Cardiac muscle cell (in vitro differentiated cells and primary cell): ENCODE measurements around the gene GPR39. TPM values are rescaled to one million over a fixed set of nuclear protein-coding genes. Genes with fewer than 3 reads are reported as not detected.

ENCODE experiments used
- DNase-seq, 2 donors: peaks; one replicate each; pipeline versions ENCODE4 v3.0.0 to v3.0.0-alpha.2; 2010 to 2017; ENCODE audit warnings: low read depth in 1 of 2, low spot score in 1 of 2
- H3K27ac ChIP-seq: fragments of 200-600 bp; sonication (generic); 2 replicates; pipeline ENCODE4 v1.5.1; 2016
- H3K27me3 ChIP-seq: fragments of 200-600 bp; sonication (generic); 2 replicates; pipeline ENCODE4 v1.6.0; 2016; ENCODE audit warnings: control low read depth
- H3K36me3 ChIP-seq: fragments of 200-600 bp; sonication (generic); 2 replicates; pipeline ENCODE4 v1.5.1; 2016; ENCODE audit warnings: control low read depth
- H3K4me1 ChIP-seq: fragments of 200-600 bp; sonication (generic); 2 replicates; pipeline ENCODE4 v1.8.1; 2017; ENCODE audit warnings: low read depth, mild to moderate bottlenecking, mixed run types
- H3K4me3 ChIP-seq: fragments of 200-600 bp; sonication (generic); 2 replicates; pipeline ENCODE4 v1.5.1; 2016; ENCODE audit warnings: mild to moderate bottlenecking
- H3K9me3 ChIP-seq: fragments of 200-600 bp; sonication (generic); 2 replicates; pipeline ENCODE4 v1.5.1; 2017; ENCODE audit warnings: low read depth, mild to moderate bottlenecking, control low read depth
- CTCF ChIP-seq: IDR thresholded peaks from 2 replicates; pipeline ENCODE4 v1.5.1; 2012; ENCODE audit warnings: low read depth, mild to moderate bottlenecking, low read length
- polyA plus RNA-seq: library from polyadenylated mRNA; unstranded; fragments of >200 nt; fragmentation: Nextera tagmentation; extraction: Ambion mirVana; gene quantifications from 2 replicates; pipeline ENCODE4 v1.2.1, GENCODE V29; 2016
- total RNA-seq: library from RNA; depleted of rRNA; stranded (reverse); fragments of >200 nt; gene quantifications from 2 replicates; pipeline ENCODE4 v1.2.3, GENCODE V29; 2016

The GPR39 gene
- total and polyA plus RNA-seq, 2 experiments from 2014 or later = 4.0 to 10.9 TPM

GRCh38 chr2:132667706-132668105 lies 251.1 kb downstream of the GPR39 start:
- Histone ChIP-seq H3K9me3 (no peaks in the 10 kb centered on the region), H3K27ac (no peak overlapping the region), H3K4me3 (no peak overlapping the region), H3K36me3 (no peaks in the 10 kb centered on the region), H3K27me3 (peaks cover 84% of the 10 kb centered on the region), H3K4me1 (no peaks in the 10 kb centered on the region)
- DNase-seq = no peak
- no peak for TF ChIP-seq CTCF

DNA sequence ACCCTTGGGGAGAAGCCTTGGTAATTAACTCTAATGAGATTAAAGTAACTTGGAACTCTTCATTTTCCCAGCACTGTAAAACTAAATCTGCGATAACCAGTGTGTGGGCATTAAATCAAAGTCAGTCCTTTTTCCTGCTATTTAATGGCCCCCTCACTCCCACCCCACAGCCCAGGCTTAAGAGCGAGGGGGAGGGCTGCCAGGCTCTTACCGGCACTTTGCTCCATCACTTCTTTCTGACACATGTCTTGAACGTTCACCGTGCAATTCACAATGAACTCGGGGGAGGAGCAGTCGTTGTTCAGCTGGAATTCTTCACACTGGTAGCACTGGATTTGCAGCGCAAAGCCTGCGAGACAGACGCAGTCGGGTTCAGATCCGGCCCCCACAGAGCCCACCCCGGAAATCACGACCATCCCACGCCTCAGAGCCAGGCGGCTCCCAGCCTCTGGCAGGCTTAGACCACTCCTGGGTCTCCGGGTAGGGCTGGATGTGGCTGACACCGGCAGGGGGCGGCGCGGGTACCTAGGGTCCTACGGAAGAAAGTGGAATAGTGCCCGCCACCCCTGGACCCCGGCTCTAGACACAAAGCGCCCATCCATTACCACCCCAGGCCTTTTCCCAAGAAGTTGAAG lies 251.7 kb downstream of the GPR39 start:
- Histone ChIP-seq H3K4me1 (no peaks in the 10 kb centered on the region), H3K4me3 (peak overlapping the region; percentile 46), H3K36me3 (no peaks in the 10 kb centered on the region), H3K9me3 (no peaks in the 10 kb centered on the region), H3K27ac (no peak overlapping the region), H3K27me3 (peaks cover 88% of the 10 kb centered on the region)
- DNase-seq = peak in 1 of 2 donors; percentile 62
- TF ChIP-seq CTCF = peak; percentile 35

DNA sequence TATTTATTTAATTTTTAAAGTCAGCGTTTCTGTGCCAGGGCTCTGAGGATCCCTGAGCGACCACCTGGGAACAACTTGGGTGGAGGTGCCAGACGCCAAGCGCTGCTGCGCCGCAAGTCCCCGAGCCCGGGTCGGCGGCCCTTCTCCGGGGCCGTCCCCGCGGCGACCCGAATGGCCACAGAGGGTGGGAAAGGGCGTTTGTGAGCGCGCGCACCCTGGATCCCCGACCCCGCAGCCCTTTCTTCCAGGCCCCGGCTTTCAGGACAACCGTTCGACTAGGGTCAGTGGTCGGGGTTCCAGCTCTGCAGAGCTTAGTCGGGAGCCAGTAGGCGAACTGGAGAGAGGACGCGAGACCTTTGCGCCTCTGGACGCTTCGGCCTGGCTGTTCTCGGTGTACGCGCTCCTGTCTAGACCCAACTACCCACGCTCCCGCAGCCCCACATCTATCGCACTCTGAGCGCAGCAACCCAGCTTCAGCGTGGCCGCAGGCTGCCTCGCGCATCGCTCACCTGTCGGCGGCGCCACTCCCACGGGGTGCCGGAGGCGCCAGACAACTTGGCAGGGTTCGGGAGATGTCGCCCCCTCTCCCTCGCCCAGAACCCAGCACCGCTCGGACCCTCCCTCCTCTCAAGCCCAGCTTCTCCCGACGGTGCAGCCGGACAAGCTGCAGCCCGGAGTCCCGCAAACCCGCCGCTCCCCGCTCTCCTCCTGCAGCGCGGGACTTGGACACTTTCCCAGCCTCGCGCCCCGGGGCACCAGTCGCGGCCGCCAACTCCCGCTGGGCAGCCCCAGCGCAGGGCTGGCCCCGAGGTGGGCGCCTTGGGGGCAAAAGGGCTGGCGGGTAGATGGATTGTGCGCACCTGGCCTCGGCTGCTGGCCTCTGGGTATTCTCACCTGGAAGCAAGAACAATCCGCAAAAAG lies 252.6 kb downstream of the GPR39 start:
- Histone ChIP-seq H3K27ac (no peak overlapping the region), H3K4me1 (no peaks in the 10 kb centered on the region), H3K27me3 (peaks cover 97% of the 10 kb centered on the region), H3K4me3 (peak overlapping the region; percentile 46), H3K9me3 (no peaks in the 10 kb centered on the region), H3K36me3 (no peaks in the 10 kb centered on the region)
- DNase-seq = peak in 1 of 2 donors; percentile 32
- peak; percentile 9 for TF ChIP-seq CTCF

DNA sequence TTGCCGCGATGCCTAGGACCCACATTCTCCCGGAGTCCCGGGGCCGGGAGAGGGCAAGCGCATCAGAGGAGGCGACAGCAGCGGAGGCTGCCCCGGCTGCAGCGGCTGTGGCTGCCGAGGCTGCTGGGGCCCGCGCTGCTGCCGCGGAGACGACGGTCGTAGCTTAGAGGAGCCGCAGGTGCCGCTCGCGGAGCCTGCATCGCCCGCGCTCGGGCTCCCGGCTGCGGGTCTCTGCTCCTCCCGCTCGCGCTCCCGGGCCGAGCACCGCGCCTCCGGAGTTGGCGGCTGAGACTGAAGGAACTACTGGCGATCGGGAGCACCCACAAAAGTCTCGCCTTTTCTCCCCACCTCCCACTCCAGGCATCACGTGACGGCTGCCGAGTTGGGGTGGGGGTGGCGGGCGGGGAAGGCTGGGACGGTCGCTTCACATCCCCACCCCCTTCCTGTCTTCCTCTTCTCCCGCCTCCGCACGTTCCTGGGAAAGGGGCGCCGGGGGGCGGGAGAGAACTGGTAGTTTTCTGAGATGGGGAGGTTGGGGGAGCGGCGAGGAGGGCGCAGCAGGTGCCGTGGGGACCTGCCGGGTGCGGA lies 253.4 kb downstream of the GPR39 start, which contains the start of gene LYPD1:
Gene LYPD1 (minus strand): TSS at position 298 of the 588 bp plus-strand sequence. CDS start 273 bp downstream, at position 25.
- DNase-seq = peak in 1 of 2 donors; percentile 67
- no peak for TF ChIP-seq CTCF
- H3K4me3 ChIP-seq = peak within 1 kb of the TSS; percentile 46
- H3K4me1 ChIP-seq = no peaks in the 10 kb centered on the region
- peaks cover 99% of the 10 kb centered on the region for H3K27me3 ChIP-seq
- no peaks in the 10 kb centered on the region for H3K9me3 ChIP-seq
- no peaks in the 10 kb centered on the region for H3K36me3 ChIP-seq
- no peak within 1 kb of the TSS for H3K27ac ChIP-seq

- no peaks in the 10 kb centered on the region for H3K36me3 ChIP-seq
- no peaks in the 10 kb centered on the region for H3K4me1 ChIP-seq
- H3K9me3 ChIP-seq = no peaks in the 10 kb centered on the region
- peaks cover 96% of the 10 kb centered on the region for H3K27me3 ChIP-seq
- no peak overlapping the region for H3K27ac ChIP-seq
- TF ChIP-seq CTCF = no peak
- peak in 1 of 2 donors; percentile 34 for DNase-seq
- H3K4me3 ChIP-seq = peak overlapping the region; percentile 46
These were observed 254.0 kb downstream of the GPR39 start for GRCh38 chr2:132670496-132671150.
